ENCODE data around the gene DGLUCY.
"Not testable (repeated sequence)": the region's sequence is repeated elsewhere in the genome, so short reads cannot be mapped to it uniquely, and the experiment has no call there.

Gene DGLUCY

DNA sequence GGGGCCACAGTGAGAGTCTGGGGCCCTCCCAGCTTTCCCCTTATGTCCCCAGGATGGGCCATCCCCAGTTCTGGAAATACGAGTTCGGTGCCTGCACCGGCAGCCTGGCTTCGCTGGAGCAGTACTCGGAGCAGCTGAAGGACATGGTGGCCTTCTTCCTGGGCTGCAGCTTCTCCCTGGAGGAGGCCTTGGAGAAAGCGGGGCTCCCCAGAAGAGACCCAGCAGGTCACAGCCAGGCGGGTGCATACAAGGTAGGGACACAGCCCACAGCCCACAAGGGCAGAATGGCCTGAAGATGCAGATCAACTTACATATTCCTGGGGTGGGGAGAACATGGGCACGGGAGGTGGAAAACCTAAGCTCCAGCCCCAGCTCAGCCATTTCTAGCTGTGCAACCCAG is 56.1 kb downstream of the DGLUCY start:
- DNase-seq (ENCODE audit: low read depth) = no peak

GRCh38 chr14:91170504-91171121 is 56.7 kb downstream of the DGLUCY start:
- DNase-seq (ENCODE audit: low read depth) = no peak

DNA sequence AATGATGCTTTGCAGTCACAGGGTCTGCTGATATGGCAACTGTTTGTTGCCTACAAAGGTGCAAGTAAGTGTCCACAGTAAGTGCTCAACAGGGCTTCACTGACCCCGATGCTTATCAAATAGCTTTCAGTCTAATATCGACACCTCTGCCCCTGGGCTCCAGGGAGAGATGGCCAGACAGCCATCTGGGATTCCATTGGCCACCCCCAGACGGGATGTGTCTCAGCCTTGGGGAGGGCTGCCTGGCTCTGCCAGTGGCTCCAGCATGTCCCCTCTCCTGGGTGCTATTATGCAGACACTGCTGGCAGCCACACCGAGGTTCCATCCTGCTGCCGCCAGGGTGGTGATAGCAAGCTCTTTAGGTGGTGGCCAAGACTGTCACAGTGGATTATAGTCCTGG is 57.4 kb downstream of the DGLUCY start:
- no peak for DNase-seq (ENCODE audit: low read depth)

- DNase-seq (ENCODE audit: low read depth) = peak; percentile 77
Observed at GRCh38 chr14:91173221-91173670, 59.4 kb downstream of the DGLUCY start.

DNA sequence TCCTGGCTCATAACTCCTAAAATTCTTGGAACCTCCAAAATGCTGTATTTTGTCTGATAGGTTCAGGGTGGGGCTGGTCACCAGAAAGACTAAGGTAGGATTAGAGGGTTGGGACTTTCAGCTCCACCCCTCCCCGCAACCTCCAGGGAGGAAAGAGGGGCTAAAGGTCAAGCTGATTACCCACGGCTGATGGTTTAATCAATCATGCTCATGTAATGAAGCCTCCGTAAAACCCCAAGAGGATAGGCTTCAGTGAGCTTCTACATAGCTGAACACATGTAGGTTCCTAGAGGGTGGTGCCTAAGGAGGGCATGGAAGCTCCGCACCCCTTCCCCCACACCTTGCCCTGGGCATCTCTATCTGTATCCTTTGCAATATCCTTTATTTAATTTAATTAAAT is 60.0 kb downstream of the DGLUCY start:
- no peak for DNase-seq (ENCODE audit: low read depth)

DNA sequence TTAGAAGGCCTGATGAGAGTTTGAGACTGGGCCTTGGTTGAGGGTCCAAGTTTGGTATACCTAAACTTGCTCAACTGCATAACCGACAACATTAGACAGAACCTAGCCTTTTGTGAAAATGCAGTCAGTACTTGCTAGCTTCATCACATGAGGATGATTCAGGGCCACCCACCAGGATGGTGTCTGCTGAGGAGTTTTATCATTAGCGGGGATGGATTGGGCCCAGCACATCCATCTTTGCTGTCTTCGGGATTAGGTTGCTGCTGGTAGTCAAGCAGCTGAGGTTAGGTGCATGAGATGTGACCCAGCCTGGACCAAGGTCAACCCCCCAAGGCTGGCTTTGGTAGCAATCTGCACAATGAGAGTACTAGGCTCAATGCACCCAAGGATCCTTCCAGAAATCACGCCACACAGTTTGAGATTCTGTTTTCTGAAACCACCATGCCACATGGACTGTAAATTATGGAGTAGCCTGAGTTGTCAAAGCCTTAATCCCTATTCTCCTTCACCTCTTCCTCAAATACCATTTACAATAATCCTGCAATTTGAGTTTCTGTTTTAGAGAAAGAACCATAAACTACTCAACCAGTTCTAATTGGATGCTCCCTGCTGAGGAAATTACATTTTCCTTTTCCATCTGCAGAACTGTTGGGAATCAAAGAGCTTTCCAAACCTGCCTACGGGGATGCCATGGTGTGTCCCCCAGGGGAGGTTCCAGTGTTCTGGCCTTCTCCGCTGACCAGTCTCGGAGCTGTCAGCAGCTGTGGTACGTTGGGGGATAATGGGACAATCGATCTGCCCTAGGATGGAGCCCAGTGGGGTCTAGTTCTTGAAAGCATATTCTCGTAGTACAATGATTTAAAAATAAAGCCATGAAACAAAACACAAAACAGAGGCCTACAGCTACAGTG is 61.7 kb downstream of the DGLUCY start:
- no peak for DNase-seq (ENCODE audit: low read depth)

GRCh38 chr14:91177073-91178034 is 63.5 kb downstream of the DGLUCY start:
- DNase-seq (ENCODE audit: low read depth) = peak; percentile 81

- no peak for DNase-seq (ENCODE audit: low read depth)
Observed at GRCh38 chr14:91180611-91181010, 66.7 kb downstream of the DGLUCY start.

- not testable (repeated sequence) for DNase-seq (ENCODE audit: low read depth)
Observed at GRCh38 chr14:91182753-91183152, 68.9 kb downstream of the DGLUCY start.

DNA sequence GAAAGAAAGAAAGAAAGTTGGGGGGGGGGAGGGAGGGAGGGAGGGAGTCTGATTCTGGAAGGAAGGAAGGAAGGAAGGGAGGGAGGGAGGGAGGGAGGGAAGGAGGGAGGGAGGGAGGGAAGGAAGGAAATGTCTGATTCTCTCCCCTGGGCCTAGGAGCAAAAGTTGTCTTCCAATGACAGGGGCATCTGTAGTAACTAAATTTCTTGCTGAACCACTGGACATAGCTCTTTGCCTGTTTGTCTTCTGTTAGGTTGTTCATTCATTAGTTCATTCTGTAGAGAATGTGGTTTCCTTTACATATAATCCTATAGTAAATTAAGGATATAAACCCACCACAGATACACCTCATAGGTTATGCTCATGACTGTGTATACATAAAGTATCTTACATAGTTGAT is 70.7 kb downstream of the DGLUCY start:
- no peak for DNase-seq (ENCODE audit: low read depth)

DNA sequence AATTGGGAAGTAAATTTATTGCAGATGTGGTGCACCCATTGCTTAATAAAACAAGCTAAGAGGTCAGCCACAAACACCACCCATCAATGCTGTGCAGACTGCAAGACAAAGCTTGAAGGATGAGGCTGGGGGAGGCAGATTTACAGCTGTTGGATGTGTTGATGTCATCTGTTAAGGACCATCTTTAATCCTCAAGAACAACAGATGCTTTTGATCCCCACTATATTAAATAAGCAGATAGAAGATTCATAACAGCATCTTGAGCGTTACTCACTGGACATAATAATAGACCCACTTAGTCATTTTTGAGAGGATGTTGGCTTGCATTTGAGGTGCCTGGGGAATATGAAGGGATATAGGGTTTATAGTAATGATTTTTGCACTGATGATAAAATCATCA is 71.8 kb downstream of the DGLUCY start:
- peak; percentile 64 for DNase-seq (ENCODE audit: low read depth)

GRCh38 chr14:91186515-91187066 is 72.7 kb downstream of the DGLUCY start:
- peak; percentile 78 for DNase-seq (ENCODE audit: low read depth)

- no peak for DNase-seq (ENCODE audit: low read depth)
Observed at GRCh38 chr14:91187271-91187670, 73.4 kb downstream of the DGLUCY start.

GRCh38 chr14:91190853-91191252 is 77.0 kb downstream of the DGLUCY start:
- no peak for DNase-seq (ENCODE audit: low read depth)

DNA sequence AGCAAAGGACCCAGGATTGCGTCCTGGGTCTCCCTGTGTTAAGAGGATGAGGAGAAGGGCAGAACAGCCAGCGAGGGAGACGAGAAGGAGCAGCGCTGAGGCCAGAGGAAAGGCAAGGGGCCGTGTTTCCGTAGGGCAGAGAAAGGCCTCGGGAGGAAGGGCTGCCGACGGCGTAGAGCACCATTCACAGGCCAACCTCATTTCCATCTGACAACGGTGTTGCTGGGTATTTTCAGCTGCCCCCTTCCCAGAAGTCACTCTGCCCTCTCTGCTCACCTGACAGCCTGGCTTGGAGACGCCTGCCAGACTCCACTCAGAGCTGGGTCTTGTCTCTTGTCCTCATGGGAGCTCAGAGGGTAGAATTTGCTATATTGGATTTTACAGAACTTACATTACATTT is 79.2 kb downstream of the DGLUCY start:
- DNase-seq (ENCODE audit: low read depth) = no peak

DNA sequence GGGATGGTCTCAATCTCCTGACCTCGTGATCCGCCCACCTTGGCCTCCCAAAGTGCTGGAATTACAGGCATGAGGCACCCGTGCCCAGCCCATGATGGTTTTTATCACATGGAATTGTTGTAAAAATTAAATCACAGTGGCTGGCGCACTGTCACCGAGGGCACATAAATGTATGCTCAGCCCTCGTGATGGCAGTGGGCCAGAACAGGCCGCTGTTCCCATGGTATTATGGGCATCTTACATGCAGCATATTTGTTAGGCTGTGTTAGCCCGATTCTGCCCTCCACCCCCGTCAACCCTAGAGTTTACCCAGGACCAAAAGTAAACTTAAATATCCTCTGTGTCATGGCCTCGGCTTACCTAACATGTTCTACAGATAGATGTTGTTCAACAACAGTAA is 82.0 kb downstream of the DGLUCY start:
- no peak for DNase-seq (ENCODE audit: low read depth)

DNA sequence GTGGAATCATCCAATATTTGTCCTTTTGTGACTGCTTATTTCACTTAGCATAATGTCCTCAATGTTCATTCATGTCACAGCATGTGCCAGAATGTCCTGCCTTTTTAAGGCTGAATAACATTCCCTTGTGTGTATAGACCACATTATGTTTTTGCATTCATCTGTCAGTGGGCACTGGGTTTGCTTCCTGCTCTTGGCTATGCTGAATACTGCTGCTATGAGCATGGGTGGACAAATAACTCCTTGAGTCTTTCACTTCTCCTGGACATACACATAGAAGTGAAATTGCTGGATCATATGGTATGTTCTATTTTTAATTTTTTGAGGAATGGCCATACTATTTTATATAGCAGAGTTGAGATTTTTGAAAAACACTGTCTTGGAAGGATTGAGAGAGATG is 83.8 kb downstream of the DGLUCY start:
- DNase-seq (ENCODE audit: low read depth) = no peak

DNA sequence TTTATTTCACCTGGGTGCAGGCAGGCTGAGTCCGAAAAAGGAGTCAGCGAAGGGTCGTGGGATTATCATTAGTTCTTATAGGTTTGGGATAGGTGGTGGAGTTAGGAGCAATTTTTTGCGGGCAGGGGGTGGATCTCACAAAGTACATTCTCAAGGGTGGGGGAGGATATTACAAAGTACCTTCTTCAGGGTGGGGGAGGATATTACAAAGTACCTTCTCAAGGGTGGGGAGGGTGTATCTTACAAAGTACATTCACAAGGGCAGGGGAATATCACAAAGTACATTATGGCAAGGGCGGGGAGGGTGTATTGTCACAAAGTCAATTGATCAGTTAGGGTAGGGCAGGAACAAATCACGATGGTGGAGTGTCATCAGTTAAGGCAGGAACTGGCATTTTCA is 86.9 kb downstream of the DGLUCY start:
- not testable (repeated sequence) for DNase-seq (ENCODE audit: low read depth)

GRCh38 chr14:91202234-91202974 is 88.5 kb downstream of the DGLUCY start:
- DNase-seq (ENCODE audit: low read depth) = peak; percentile 48

DNA sequence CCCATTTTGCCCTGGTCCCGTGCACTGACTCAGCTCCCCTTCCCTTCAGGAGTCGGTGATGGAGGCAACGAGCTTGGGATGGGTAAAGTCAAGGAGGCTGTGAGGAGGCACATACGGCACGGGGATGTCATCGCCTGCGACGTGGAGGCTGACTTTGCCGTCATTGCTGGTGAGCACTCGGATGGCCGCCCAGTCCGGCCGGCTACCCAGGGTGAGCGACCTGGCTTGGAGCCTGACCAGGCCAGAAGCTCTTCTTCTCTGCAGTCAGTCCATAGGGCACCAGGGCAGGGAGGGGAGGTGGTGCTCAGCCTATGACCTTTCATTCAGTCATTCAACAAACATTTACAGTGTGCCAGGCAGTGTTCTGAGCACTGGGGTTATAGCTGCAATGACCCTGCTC is 90.8 kb downstream of the DGLUCY start:
- DNase-seq (ENCODE audit: low read depth) = no peak

GRCh38 chr14:91205459-91205858 is 91.6 kb downstream of the DGLUCY start:
- DNase-seq (ENCODE audit: low read depth) = peak; percentile 8
